T-helper 1 cell (primary cell): ENCODE data around the gene NTM.
"Not testable (repeated sequence)": the region's sequence is repeated elsewhere in the genome, so short reads cannot be mapped to it uniquely, and the experiment has no call there.

Experiments
- DNase-seq, 5 donors: peaks; one replicate each; pipeline ENCODE4 v3.0.0-alpha.2; 2012 to 2020

The NTM gene

DNA sequence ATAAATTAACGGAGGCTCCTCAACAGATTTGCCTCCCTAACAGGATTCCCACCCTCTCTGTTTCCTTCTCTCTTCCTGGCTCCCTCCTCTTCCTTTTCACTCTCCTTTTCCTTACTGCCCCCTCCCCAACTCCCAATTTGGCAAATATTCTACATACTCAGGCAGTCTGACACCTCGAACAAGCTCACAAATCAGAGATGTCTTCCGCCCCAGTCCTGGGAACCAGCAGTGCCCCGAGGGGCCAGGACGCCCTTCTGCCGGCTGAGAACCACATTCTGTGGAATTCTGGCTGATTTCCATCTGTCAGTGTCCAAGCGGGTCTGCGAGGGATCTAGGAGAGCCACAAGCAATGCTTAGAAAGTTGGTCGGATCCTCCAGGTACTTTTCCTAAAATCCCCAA lies 94.0 kb downstream of the NTM start:
- no peak for DNase-seq

DNA sequence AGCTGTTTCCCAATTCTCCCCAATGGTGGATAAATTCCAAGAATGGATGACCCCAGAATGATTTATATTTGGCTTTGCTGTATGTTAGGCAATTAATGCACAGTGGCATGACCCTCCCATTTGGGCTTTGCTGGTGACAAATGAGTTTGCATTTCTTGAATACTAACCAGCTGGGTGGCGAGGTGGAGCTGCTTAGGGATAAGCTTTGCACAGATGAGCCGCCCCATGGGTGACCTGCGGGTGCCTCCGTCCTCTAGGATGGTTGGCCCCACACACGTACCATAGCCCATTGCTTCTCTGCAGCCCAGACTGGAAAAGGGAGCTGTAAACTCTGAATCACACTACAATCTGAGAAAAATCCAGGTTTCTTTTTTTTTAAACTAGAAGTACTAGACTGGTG lies 94.6 kb downstream of the NTM start:
- DNase-seq = no peak

DNA sequence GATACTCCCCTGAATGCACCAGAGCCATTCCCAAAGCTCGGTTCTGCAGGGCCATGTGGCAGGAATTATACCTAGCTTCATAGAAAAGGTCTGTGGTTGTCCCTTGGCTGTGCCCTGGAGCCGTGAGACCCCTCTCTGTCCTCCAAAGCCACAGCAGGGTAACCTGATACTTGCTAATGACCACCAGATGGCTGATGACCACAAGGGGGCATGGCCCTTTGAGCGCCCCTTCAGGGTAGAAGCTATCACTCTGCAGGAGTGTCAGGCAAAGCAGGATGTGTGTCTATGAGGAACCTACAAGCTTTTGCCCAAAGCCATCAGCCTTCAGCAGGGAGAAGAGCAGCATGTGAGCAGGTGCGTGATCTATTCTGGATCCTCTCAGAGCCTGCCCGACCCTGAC lies 95.3 kb downstream of the NTM start:
- no peak for DNase-seq

DNA sequence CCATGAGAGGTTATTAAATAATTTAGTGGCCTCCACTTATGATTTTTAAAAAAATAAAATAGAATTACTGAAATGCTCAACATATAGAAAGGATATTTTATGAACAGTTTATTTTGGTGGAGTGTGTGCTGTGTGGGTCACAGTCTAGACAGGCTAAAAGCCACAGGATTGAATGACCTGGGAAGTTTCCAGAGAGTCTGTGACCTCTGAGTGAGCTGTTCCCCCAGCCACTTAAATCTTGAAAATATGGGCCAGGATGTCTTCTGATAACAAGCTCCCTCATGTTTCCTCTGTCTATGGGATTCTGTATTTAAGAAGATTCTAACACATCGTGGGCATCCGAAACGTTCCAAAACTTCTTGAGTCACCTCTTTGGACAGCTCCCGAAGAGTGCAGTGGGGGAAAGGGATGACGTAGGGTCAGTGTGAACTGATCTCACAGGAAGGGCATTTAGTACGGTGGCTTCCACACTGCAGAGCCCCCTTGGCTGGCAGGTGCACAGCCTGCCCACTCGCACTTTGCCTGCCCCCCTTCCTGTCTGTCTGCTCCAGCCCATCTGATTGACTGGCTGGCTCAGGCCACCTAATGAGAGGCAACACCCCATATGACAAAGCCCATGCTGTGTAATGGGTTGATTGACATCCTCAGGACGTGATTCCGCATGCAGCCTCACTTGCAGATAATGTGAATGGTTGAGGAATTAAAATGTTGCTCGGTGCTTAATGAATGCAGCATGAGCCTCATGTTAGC lies 97.4 kb downstream of the NTM start:
- no peak for DNase-seq

DNA sequence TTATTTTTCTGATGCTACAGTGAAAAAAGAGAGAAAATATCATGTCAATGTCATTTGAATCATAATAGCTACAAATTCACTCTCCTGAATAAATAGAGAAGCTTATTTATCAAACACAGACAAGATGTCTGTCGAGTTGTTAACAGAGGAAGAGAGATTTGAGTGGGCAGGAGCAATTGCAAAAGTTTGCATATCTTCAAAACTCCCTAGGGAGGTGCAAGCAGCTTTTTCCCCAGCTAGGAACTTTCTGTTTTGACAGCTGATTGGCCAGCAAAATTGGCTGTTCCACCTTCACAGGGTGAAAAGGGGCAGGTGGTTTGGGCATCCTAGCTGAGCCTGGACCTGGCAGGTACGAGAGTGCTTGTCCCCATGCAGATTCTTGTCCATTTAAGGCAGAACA lies 98.2 kb downstream of the NTM start:
- DNase-seq = no peak

DNA sequence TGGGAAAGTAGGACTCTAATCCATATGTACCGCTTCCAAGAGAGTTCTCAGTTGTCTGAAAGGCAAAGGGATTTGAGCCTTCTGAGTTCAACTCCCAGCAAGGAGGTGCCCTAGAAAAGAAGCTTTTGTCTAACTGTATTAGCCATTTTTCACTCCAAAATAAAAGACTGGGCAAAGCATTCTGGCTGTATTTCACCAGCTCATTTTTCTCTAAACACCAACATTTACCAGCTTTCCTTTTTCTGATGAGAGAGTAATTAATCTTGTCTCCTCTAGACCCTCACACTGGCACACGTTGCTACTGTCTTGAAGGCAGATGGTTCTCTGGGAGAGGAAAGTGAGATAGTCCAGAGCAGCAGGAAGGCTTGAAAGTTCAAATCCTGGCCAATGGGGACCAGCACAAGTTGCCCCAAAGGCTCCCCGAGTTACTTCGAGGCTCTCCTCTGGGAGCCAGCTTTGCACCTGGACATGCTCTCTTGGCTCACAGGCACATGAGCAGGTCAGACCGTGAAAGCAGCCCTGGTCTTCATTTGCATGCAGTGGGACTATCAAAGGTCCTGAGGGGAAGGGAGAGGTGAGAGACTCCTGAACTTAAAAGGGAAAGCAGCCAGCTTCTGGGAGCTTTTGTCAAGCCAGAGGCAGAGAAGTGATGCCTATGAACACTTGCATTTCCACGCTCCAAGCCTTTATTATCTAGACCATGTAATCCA lies 100.0 kb downstream of the NTM start:
- no peak for DNase-seq

DNA sequence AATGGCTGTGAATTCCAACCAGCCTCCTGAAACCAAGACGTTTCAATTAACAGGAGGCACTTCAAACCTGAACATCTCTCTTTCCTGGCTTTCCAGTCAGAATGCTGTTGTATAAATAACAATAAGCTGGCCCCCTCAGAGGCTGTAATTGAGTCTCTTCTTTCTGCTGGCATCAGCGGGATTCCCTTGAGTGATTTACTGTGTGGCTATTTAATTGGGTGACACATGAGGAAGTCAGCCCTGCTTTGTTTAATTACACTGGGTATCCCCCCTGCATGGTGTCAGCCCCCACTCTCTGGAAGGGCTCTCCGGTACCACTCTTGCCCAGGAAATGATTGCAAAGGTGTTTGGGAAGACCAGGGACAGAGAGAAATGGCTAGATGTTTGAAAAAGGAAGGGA lies 101.6 kb downstream of the NTM start:
- DNase-seq = no peak

DNA sequence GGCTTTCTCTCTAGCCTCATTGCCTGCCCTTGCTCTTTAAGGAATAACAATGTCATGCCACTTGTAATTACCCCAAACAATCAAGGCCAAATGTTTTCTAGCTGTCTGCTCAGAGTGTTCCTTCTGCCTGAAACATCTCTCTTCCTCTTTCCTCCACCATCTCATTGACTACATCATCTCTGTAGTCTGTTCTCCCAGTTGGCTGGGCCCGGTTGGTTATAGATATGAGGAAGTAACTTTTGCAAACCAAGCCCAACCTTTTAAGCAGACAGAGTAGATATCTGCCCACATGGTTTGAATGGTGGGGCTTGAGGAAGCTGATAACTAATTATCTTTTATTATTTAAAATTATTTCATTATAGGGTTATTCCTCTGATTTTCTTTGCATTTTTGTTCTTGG lies 104.5 kb downstream of the NTM start:
- no peak for DNase-seq

DNA sequence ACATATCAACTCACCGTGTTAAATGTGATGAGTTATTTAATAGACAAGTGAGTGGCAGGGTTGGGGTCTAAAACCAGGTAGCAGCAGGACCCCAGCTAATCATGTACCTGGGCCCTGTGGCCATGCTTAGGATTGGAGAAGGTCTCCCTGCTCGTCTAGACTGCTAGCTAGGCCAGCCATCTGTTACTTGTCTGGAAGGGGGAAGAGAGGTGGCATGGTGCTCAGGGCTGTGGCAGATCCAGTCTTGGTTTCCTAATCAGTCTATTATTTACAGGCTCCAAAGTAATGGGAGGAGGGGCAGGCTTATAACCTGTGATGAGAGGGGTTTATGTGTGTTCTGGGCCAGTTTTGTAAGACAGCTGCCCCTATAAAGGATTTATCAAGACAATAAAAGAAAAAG lies 105.9 kb downstream of the NTM start:
- no peak for DNase-seq

DNA sequence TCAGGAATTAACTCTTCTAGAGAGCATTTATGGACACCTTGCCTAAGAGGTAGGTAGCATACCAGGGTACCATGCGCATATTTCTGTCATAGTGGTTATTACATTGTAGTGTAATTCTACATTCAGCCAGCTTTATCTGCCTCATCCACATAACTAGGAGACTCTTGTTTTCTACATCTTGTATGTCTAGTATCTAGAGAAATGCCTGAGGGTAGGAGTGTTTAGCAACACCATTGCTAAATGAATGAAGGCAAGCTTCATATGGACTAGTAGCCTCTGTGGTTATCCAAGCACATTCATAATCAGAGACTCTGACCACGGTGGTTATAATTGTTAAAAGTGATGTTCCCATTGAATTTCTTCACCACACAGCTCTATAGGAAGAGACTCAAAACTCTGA lies 107.9 kb downstream of the NTM start:
- no peak for DNase-seq

DNA sequence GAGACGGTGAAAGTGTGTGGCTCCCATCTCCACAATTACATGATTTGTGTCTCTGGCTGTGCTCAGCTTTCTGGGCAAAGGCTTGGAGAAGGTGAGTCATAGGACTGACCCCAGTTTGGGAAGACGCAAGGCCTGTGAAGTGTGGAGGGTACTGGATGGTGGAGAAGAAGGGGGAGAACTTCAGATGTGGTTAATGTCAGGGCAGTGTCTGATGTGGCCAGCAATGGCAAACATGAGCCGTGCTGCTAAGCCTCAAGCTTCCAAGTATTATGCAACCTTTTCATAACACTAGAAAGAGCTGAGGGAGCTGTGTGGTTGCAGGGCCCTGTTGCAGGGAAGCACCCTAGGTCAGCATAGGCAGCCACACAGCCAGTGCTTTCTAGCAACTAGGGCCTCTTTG lies 110.9 kb downstream of the NTM start:
- DNase-seq = no peak

DNA sequence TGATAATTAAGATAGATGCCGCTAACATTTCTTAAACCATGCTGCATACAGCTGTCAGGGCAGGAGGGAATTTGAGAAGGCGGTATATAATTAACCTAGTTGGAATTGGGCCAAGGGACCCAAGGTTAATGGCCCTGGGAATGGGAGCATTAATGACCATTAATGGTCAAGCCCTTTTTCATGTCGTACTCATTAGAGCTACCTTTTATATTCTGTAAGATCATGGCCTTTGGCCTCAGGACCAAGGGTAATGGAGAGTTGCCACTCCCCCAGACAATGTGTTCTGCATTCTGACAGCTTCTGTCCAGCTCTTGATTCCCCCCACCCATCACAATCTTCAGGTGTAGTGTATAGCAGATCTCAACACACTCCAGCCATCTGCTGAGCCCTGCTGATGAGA lies 111.6 kb downstream of the NTM start:
- DNase-seq = no peak

DNA sequence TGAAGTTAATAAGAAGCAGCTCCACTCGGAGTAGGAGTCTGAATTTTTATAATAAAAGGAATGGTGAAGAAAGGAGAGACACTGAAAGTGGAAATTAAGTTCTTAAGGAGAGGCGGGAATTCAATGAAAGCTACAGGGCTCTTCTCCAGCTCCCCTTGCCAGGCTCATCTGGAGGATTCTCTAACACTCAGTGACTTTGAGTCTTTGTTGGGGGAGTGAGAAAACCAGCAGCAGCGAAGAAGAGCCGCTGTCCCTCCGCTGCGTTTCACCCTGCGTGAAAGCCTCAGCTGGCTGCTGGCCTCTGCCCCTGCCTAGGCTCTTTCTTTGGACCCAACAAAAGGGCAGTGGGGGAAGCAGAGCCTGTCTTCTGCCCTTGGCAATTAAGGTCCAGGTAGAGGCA lies 113.0 kb downstream of the NTM start:
- no peak for DNase-seq

DNA sequence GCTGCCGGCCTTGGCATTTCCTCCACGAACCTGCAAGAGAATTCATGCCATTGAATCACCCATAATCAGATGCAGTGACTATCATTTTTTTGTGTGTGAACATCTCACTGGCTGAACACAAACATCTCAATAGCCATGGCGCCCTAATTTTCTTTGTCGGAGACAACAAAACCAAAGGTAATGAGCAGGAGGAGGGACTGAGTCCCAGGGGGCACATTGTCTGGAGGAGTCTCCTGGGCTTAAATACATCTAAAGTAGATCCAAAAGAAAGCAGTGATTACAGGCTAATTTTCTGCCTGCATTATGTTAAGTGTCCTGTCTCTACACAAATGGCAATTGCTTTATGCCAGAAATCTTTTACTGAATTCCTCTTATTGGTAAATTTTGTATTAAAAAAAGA lies 113.5 kb downstream of the NTM start:
- no peak for DNase-seq

DNA sequence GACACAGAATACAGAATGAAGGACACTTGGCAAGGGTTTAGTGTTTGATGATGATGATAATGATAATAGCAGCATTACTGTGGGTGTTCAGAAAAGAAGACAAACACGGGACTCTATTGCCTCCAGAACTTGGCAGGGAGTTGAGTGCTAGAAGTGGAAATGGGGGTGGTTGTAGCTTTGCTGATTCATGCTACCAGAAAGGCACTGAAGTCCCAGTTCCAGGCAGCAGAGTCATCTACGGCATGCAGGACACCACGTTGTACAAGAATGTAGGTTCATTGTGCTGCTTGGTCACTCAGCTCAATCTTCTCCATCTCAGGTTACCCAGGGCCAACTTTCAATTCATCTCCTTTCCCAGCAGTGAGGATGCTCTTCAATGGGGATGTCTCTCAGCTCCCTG lies 115.7 kb downstream of the NTM start:
- DNase-seq = no peak

DNA sequence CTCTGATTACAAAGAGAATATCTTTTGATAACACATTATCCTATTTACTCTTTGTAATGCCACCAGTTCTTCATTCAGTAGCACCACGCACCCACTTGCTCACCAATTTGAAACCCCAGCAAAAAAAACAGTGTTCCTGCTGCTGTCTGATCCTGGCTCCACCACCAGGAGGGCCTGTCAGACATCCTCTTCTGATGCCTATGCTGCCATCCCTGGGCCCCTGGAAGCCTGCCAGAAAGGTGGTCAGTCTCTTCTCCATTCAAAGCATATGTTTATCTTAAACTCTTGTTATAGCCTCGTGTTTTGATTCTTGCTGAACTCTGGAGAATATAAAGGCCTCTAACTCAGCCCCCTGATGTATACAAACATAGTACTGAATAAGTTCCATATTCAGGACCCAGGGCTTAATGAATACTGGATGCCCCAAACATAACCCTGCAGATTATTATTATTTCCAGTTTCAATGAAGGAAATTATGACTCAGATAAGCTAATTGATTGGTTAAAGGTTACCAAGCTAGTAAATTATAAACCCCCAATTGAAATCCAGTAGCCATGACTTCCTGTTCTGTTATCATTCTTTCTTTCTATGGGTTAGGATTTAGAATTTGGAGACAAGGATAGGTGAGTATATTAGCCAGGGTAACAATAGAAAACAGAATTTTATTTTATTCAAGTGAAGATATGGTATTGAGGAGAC lies 116.7 kb downstream of the NTM start:
- no peak for DNase-seq

DNA sequence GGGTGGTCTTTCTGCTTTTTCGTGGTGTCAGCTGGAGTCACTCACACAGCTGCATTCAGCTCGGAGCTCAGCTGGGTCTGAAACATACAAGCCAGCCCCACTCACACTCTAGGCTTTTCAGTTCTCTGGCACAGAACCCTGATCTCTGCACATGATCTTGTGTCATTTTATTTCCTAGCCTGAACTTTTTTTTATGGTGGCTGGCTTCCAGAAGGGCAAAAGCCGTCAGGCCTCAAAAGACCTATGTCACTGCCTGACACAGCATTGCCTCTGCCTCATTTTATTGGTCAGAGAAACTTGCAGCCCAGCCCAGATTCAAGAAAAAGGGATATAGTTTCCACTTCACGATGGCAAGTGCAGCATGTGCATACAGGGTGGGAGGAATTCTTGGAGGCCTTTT lies 117.8 kb downstream of the NTM start:
- DNase-seq = no peak

DNA sequence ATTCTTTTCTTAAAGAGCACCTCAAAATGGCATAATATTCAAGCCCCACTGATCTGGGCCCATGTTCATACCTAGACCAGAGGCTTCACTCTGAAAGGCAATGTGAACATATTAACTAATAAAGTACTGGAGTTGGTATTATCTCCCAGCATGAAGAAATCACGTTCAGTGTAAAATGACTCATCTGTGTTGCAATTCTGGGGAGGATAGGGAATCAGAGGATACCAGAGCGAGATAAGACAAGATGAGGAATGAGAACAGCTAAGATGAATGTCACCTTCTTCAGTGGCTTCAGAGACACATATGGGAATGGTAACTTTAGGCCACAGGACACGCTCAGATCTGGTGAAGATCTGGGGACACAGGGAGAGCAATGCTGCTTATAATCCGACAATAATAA lies 121.1 kb downstream of the NTM start:
- no peak for DNase-seq

DNA sequence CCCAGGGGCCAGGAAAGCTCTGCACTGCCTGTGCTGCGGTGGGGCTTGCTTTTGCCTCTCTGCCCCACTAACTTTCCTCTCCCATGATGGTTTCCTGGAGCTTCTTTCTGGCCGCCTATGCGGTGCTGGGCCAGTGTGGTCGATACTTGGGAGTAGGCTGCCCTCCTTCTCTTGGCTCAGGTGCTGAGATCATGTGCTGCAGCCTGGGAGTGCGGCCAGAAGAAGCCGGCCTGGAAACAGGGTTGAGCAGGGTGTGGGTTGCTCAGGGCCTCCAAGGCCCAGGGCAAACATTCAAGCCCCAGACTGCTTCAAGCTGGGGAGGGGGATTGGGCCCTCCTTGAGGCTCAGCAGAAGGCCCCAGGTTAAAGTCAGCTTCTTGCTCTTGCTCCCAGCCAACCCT lies 125.0 kb downstream of the NTM start:
- DNase-seq = no peak

DNA sequence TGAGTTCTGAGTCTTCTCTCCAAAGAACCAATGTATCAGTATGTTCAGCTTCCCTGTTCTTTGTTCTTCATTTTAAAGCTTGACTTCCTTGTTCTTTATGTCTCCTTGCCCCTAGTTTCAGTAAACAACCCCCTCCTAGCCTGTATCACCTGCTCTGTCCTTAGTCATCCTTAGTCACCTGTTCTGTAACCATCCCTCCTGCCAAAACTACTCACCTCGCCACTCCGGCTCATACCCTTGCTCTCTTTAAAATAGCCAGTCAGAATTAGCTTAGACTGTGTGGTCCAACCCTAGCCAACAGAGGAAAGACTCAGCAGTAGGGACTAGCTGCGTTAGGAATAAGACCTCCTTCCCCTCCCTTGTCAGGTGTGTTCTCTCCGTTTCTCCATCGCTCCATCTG lies 127.3 kb downstream of the NTM start:
- DNase-seq = not testable (repeated sequence)

DNA sequence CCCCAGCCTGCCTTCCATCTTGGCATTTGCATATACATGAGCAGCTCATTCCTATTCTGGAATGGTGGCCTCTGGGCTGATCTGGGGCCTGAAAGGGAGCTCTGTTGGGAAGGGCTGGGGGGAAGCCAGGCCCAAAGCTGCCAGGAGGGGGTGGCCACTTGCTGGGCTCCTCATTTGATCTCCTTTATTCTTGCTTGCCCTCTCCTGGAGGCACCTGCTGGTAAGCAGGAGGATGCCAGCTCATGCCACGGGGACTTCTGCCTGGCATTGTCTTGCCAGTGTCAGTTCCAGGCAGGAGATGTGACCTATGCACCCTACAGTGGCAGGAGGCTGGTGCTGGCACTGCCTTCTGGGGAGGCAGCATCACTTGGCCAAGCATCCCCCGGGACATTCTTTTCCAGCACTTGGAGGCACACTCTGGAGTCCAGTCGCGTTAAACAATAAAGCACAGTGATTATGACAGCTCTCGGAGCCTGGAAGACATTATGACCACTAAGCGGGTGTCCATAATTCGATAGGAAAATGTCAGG lies 128.3 kb downstream of the NTM start:
- no peak for DNase-seq

DNA sequence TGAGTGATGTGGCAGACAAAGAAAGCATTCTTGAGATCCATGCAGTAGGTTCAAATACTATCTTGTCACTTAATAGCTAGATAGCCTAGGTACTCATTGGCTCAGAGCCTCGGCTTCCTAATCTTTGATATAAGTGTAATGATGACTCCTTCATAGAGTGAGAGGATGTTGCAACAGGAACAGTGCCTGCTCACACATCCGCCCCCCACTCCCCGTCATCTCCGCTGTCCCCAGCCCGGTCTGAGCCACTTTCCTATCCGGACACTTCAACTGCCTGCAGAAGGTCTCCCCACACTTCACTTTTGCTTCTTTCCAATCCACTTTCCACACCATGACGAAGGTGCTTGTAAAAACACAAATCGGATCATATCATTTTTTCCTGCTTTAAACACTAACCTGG lies 128.8 kb downstream of the NTM start:
- DNase-seq = no peak

DNA sequence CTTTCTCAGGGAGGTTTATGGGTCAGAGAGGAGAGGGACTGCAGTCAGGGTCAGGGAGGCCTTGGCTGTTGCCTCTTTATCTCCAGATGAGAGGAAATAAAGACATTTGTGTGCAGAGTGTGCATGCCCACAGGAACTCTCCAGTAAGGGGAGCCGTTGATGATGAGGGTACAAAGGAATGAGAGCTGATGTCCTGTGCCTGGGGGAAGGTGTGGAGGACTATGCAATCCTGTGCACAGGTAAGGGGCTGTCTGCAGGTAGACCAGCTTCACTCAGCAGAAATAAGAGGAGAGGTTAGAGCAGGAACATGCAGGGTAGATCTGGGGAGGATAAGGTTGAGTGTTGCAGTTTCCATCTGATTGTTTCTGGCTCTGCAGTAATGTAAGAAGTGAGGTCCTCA lies 132.6 kb downstream of the NTM start:
- DNase-seq = no peak
